ENCODE data around the gene PTPRC. TPM values are rescaled to one million over a fixed set of nuclear protein-coding genes. Genes with fewer than 3 reads are reported as not detected.

PTPRC gene
- 0.60 TPM for polyA plus RNA-seq (2012; ENCODE audit: insufficient read depth, insufficient read length, low read depth)

- H3K27me3 ChIP-seq, result no peaks in the 10 kb centered on the region
- DNase-seq, result no peak
- H3K36me3 ChIP-seq, result no peaks in the 10 kb centered on the region
- H3K4me3 ChIP-seq (ENCODE audit: low read depth, low read length), result no peak within 1 kb of the TSS
- no peak for TF ChIP-seq CTCF (IDR thresholded peaks at IDR 0.05; ENCODE audit: low read depth, low read length)
- H3K9me3 ChIP-seq, result no peaks in the 10 kb centered on the region
- peaks cover 11% of the 10 kb centered on the region for H3K4me1 ChIP-seq
These were observed at the start of gene PTPRC for GRCh38 chr1:198638894-198639635. PTPRC (plus strand) TSS chr1:198639040; CDS start chr1:198639269, 229 bp downstream.

- Histone ChIP-seq H3K4me3 (ENCODE audit: low read depth, low read length) (no peak overlapping the region), H3K36me3 (no peaks in the 10 kb centered on the region), H3K27me3 (no peaks in the 10 kb centered on the region), H3K4me1 (no peaks in the 10 kb centered on the region), H3K9me3 (no peaks in the 10 kb centered on the region)
- TF ChIP-seq CTCF (IDR thresholded peaks at IDR 0.05; ENCODE audit: low read depth, low read length), result no peak
- DNase-seq, result no peak
These were observed 48.4 kb upstream of the PTPRC start for GRCh38 chr1:198590454-198590853.

GRCh38 chr1:198595765-198596164 lies 43.1 kb upstream of the PTPRC start:
- no peak for DNase-seq
- H3K4me3 ChIP-seq (ENCODE audit: low read depth, low read length), result no peak overlapping the region
- H3K9me3 ChIP-seq, result no peaks in the 10 kb centered on the region
- no peak for TF ChIP-seq CTCF (IDR thresholded peaks at IDR 0.05; ENCODE audit: low read depth, low read length)
- H3K4me1 ChIP-seq, result no peaks in the 10 kb centered on the region
- H3K27me3 ChIP-seq, result no peaks in the 10 kb centered on the region
- H3K36me3 ChIP-seq, result no peaks in the 10 kb centered on the region

GRCh38 chr1:198597690-198598430 lies 41.0 kb upstream of the PTPRC start:
- H3K4me1 ChIP-seq, result no peaks in the 10 kb centered on the region
- no peak for TF ChIP-seq CTCF (IDR thresholded peaks at IDR 0.05; ENCODE audit: low read depth, low read length)
- no peak for DNase-seq
- H3K9me3 ChIP-seq, result no peaks in the 10 kb centered on the region
- no peaks in the 10 kb centered on the region for H3K36me3 ChIP-seq
- no peak overlapping the region for H3K4me3 ChIP-seq (ENCODE audit: low read depth, low read length)
- no peaks in the 10 kb centered on the region for H3K27me3 ChIP-seq

- H3K36me3 ChIP-seq, result no peaks in the 10 kb centered on the region
- H3K4me3 ChIP-seq (ENCODE audit: low read depth, low read length), result no peak overlapping the region
- TF ChIP-seq CTCF (IDR thresholded peaks at IDR 0.05; ENCODE audit: low read depth, low read length), result no peak
- no peaks in the 10 kb centered on the region for H3K4me1 ChIP-seq
- no peak for DNase-seq
- no peaks in the 10 kb centered on the region for H3K9me3 ChIP-seq
- H3K27me3 ChIP-seq, result no peaks in the 10 kb centered on the region
These were observed 40.0 kb upstream of the PTPRC start for GRCh38 chr1:198598796-198599321.
